COR-L47 (cell line): Measurements from ENCODE around the gene RAB35.

Source experiments
- DNase-seq: peaks from one replicate; lab custom pipeline; 2025; lab: John Stamatoyannopoulos, UW

The RAB35 gene

DNA sequence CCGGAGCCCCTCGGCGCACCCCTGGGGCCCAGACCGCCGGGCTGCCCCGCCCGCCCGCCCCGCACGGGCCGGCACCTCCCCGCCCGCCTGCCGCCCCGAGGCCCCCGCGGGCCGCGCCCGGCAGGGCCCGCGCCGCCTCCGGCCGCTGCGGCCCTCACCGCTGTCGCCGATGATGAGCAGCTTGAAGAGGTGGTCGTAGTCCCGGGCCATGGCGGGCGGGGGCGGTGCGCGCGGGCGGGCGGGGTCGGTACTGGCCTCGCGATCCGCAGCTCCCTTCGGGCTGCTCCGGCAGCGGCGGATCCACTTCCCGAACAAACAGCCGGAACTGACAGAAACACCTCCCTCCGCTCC lies at the start of gene RAB35:
Gene RAB35, minus strand, starts transcription at position 313 of the 351 bp plus-strand sequence. Its CDS starts 103 bp downstream, at position 210.
- no peak for DNase-seq

DNA sequence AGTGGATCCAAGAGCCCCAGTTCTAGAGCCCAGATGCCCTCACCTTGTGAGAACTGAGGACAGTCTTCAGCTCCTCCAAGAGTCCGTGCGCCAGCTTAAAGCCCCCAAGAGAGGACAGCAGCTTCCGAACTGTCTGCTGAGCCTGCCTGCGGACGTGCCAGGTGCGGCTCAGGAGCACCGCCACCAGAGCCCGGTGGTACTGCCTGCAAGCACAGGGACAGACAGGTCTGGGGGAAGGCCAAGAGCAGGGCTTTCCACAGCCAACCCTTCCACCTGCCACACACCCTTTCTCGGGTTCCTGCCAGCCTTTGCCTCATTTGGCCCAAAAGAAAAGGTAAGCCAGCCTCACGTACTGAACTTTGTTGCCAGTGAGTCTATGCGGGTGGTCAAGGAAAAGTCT lies 47.7 kb upstream of the RAB35 start:
- DNase-seq: no peak

DNA sequence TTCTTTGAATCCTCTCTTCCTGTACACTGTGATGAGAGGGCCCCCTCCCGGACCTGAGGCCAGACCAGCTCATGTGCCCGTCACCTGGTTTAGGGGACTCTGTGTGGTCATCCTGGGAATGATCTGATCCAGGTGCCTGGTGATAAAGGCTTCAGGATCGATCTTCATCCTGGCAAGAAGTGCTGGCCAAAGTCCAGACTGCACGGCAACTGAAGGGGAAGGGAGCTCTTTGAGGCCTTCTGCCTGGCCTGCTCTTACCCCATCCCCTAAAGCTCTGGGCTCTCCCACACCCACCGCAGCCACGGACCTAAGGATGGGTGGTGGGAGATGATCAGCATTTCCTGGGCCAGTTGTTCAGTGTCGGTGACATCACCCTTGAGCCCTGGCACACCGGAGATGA lies 46.2 kb upstream of the RAB35 start:
- DNase-seq: no peak

DNA sequence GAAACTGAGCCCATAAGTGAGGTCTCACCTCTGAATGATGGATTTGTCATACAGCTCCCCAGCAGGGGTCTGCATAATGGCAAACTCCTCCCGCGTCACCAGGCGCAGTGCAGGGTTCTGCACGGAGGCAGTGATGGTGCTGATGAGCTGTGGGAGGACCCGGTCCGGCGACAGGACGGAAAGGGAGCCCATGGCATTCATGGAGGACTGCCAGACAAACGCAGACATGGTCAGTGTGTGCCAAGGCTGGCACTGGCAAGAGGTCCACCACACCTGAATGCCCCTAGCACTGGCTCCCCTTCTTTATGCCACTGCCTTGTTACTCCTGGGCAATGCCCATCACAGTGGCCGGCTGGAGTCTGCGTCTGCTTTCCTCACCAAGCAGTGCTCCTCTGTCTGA lies 45.3 kb upstream of the RAB35 start:
- DNase-seq: no peak

DNA sequence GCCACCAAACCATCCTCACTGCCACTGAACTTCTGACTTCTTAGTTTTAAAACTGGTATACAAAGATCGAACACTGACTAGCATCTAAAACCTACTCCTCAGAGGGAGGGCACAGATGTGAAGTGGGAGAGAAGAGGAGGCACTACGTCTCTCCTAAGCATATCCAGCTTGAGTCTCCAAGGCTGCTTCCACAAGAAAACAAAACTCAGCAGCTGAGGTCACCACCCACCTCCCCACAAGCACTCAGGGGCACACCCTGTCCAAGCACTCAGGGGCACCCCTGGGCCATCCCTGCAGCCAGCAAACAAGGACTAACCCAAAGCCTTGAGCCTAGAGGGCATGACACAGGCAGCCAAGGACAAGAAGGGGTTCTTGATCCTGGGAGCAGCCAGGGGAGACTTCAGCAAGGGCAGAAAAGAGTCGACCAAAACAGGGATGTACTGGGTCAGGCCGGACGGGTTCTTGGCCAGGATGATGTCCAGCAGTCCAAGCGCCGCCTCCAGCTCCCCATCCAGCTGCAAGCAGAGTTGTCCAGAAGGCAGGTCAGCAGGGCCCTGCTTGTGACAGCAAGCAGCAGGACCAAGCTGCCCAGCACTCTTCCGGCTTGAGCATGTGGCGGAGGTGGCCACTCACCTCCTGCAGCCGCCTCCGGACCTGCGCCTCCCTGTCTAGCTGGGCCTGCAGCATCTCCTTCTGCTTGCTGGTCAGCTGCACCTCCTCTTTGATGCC lies 43.1 kb upstream of the RAB35 start:
- DNase-seq: no peak

DNA sequence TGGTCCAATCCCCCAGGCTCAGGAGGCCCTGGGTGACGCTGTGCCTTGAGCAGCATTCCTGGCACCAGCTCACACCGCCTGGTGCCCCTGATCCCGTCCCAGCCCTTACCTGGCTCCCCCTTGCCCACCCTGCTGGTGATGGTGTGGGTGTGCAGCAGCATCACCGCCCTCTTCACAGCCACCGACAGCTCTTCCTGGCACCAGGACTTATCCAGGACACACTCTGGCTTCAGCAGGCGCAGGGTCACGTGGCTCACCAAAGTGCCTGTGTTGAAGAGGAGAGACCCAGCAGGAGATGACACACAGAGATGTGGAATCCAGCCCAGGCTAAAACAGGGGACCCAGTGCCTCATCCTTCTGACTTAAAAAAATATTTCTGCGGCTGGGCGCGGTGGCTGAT lies 41.8 kb upstream of the RAB35 start:
- DNase-seq: no peak

DNA sequence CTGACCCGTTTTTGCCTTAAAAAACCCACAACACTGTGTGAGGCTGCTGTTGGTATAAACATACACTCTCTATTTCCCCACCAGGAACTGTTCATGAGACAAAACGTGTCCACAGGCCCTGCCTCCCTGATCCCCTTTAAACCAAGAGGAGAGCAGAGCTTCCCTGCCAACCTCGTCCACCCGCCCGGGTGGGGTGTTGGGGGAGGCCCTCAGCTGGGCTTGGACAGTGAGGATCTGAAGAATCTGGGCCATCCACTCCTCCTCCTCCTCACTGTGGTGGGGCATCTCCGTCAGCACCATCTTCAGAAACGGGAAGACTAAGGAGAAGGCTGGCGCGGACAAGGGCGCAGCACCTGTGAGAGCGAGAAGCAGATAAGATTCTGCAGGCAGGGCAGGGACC lies 41.1 kb upstream of the RAB35 start:
- DNase-seq: no peak

DNA sequence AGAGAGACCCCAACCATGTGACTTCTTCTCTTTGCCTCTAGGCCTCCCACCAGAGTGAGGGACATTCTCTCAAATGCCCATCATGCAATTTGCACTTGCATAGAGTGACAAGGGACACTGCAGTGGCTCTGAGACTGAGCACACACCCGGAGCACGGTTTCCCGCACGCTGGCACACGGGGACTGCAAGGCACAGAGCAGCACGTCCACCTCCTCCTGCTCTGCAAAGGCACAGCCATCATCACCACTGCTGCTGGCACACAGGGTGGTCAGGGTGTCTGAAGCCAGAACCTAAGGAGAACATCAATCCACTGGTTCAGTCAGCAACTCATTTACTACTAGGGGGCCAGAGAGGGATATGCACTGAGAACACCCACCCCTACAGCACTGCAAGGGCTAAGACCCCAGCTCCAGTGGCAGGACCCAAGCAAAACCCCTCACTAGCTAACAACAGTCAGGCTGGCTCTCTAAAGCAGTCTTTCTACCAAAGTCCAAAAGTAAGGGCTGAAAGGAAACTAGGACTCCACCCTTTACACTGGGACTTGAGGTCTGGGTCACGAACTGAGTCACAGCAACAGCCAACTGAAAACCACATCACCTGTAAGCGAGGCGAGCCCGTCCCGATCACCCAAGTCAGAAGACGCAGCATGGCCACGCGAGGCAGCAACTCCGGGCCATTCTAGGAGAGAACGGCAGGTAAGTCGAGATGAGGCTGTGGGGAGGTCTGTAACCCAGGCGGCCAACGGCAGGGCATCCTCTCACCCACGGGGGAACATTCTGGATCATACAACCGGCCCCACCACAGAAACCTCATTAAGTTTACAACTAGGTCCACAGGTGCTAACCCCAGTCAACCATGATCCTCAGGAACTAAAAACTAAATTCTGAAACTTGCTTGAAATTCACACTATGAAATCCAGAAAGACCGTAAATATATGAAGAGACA lies 40.0 kb upstream of the RAB35 start:
- no peak for DNase-seq

DNA sequence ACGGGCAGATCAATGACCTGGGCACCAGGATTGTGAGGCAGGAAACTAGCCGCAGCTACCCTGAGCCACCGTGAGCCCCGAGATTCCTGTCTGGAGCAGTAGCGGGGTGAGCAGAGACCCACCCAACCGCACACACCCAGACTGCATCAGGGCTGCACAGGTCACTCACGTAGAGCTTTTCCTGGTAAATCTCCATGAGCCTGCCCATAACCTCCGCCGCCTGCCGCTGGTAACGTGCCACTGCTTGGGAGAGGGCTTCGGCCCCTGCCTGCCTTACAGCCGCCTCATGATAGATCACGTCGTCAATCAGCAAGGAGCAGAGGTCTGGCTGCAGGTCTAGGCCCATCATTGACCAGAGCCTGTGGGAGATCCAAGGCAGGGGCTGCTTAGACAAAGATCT lies 38.5 kb upstream of the RAB35 start:
- DNase-seq: no peak

DNA sequence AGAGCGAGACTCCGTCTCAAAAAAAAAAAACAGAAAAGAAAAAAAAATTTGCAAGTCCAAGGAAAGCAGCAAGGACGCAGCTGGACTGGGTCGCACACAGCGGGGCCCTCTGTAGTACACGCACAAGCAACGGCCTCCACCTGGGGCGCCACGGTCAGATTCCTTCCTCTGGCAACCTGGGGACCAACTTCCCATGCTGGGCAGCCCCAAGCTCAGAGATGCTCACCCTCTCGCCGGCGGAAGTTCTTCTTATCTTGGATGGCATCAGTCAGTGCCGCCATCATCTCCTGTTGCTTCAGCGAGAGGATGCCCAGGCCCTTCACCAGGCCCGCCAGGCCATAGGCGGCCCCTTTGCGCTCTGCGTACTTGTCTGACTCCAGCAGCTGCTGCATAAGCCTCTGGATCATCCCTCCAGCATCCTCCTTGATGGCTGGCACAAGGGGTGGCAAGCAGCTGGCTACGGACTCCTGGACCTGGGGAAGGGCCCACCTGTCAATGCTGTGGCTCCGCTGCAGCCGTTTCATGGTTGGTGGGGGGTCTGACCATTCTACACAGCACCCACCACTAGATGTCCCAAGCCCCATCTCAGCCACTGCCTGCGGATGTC lies 34.5 kb upstream of the RAB35 start:
- no peak for DNase-seq

DNA sequence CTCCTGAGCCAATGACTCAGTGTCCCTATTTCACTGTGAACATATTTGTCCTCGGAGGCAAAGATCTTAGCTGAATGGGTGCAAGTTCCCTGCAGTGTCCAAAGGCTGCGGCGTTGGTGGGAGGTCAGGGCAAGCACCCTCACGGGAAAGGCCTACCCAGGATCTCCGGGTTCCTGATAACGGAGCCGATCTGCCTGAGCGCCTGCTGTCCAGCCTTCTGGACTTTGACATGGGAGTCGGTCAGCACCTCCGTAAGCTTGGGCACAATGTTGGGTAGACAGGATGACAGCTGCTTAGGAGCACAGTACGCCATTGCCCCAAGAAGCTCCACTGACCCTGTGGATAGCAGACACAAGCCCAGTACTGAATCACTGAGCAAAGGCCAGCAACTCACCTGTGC lies 31.5 kb upstream of the RAB35 start:
- DNase-seq: no peak

DNA sequence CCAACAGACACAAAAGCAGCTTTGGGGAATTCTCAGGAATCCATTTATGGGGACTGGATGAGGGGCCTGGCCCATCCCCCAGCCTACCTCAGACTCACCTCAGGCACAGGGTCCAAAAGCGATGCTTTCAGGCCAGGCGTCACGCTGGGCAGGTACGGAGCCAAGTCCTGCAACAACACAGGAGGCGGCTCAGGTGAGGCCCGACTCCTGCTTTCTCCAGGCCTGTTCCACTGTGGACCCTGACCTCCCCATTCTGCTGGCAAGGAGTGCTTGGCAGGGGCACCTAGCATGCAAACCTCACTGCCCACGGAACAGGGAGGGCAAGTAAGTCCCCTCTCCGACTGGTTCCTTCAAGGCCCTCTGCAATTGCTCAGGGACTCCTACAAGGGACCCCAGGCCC lies 28.6 kb upstream of the RAB35 start:
- DNase-seq: no peak

DNA sequence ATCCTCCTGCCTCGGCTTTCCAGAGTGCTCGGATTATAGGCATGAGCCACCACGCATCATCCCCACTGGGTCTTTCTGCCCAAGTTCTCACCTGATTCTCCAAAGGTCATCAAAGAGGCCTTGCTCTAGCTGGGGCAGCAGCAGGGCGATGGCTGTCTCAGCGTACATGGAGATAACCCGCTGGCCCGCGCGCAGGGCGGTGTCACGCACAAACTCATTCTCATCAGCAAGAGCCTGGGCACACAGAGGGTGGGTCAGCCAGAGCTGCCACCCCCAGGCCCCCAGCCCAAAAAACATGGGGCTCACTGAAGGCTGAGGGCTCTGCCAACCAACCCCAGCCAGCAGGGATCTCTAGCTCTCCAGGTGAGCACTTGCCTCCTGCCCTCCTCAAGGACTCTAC lies 27.7 kb upstream of the RAB35 start:
- DNase-seq: no peak

DNA sequence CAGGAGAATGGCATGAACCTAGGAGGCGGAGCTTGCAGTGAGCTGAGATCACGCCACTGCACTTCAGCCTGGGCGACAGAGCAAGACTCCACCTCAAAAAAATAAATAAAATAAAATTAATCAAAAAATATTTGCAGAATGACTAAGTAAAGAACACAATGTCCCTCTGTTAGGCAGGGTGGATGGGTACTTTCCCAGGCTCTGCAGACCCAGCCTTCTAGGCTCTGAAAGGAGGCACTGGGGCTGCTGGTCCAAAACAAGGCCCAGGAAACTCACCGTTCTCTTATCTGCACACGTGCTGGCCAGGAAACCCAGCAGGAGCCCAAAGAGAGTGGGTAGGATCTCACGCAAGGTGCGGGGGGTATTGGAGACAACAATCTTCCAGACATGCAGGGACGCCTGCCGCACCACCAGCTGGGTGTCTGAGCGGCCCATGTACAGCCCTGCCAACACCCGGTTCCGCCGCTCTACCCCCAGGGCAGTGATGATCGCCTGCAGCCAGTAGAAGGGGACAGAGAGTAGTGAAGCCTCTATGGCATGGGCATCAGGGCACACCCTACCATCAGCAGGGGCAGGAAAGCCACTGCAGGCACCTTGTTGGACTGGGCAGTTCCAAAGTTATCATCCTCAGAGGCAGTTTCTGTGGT lies 25.8 kb upstream of the RAB35 start:
- no peak for DNase-seq

DNA sequence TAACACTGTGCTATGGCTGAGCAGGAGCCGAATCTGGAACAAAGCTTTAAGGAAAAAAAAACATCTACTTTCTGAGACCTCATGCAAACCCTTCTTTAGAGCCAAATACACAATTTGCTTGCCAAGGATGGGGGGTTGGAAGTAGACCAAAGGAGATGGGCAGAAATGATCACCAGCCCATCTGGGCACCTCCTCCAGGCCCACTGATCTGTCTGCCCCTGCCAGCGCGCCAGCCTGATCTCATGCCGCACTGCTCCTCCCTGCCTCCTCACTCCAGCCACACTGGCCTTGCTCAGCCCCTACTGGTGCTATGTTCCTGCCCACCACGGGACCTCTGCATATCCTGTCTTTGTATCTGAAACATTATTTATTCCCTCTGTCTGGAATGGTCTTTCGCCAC lies 24.8 kb upstream of the RAB35 start:
- DNase-seq: no peak

DNA sequence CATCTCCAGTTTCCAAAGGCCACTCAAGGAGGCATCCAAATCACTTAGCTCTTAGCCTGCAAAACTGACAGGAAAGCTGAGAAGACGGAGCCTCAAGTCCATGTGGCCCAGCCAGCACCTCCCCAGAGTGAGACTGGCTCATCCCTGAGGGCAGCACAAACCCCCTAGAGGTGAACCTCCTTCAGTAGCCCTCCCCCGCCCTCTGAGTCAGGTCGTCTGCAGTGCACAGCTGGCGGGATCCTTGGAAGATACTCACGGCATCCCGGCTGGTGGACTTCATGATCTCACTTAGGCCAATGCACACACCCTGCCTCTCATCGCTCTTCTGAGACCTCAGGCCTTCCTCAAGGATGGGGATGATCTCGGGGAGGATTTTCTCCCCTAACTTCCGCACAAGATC lies 24.1 kb upstream of the RAB35 start:
- DNase-seq: no peak

DNA sequence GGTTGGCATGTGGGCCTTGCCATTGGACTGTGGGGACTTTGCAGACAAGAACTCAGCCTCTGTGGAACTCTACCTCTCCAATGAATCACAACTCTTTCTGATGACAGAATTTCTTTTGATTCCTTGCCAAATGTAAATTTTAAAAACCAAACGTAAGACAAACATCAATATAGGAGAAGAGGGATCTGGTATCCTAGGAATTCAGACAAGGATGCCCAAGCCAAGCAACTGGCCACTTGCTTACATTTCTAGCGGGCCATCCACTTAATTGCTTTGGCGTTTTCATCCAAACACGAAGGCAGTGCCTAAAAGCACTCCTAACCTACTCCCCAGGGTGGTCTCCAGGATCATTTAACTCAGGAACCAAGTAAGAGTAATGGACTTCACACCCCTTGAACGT lies 23.4 kb upstream of the RAB35 start:
- DNase-seq: no peak

DNA sequence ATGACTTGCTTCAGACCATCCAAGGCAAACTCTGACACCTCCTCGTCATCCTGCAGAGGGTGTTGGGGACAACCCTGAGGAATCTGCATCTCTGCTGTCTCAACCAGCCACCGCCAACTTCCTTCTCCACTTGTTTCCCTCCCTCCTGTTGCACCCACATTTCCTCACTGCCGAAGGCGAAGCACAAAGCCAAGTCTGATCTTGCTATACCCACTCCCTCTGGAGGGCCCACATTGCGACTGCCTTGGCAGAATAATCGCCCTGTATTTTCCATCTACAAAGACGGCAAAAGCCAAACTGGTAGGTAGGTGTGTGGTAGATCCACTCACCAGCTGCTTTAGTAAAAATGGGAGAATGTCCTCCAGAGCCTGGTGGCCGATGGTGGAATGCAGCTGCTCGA lies 21.8 kb upstream of the RAB35 start:
- no peak for DNase-seq

DNA sequence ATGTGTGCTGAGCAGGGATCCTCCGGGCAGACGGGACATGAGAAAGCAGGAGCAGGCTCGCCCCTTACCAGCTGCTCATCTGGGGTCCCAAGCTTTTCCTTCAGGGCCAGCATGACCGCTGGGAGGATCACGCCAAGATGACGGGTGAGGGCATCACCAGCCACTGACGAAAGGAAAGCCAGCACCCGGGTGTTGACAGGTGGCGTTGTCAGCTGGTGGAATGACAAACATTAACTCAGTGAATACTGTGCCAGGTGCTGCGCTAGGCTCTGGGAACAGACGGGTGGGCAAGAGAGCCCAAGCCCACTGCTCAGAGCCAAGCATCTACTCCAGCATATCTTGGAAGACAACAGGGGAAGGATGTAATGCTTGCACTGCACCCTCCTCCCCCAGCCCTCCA lies 21.3 kb upstream of the RAB35 start:
- DNase-seq: no peak

DNA sequence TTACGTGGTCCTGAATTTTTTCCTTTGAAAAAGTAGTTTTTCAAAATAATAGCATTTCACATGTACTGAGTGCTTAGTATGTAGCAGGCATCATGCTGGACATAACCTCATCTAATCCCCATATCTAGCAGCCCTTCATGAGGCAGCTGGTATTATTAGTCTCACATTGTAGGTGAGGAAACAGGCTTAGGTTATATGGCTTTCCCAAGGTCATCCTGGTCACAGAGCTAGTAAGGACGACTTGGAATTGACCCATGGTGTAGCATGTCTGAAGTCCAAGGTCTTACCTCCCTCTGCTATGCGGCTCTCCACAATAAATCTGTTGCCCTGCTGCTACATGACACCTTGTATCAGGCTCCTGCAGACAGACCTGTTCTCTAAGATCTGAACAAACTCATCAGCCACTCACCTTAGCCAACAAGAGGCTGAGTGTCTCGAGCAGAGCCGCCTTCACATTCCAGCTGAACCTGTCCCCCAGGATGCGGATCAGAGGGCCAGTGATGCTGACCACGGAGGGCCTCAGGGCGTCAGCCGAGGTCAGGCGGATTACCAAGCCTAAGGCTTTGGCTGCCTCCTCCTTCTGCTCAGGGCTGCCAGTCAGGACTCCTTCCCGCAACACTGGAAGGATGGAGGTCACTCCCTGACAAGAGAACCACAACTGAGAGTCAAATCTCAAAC lies 19.7 kb upstream of the RAB35 start:
- no peak for DNase-seq

DNA sequence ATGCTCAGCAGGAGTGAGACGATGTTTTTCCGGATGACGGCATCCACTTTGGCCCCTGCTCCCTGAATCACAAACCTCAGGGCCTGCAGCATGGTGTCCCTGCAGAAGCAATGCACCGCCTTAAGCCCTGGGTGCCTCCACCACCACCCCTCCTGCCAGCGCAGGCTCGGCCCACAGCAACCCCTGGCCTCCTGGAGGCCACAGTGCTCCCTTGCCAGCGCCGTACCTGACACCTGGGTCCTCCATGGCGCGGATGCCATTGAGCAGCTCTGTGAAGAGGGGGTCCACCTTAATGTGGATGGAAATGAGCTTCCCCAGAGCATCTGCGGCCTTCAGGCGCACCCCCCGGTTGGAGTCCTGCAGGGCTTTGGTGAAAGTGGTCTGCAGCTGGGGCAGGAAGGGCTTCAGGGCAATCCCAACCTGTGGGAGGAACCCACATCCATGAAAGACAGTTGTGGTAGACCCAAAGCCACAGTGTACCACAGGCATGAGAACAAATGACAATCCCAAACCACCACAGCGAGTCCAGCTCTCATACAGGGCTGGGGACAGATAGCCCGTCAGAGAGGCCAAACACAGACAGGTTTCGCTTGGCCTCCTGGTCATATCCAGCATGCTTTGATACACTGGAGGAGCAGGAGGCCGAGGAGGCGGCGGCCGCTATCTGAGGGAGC lies 17.9 kb upstream of the RAB35 start:
- no peak for DNase-seq
